Esophagus squamous epithelium (tissue), 5 donors: ENCODE results near the gene WNT5A. TPM values are rescaled to one million over a fixed set of nuclear protein-coding genes. Genes with fewer than 3 reads are reported as not detected.

Experiments used
- DNase-seq: peaks from one replicate; lab custom pipeline; 2025; lab: John Stamatoyannopoulos, UW
- H3K27ac ChIP-seq, 4 donors: fragments of 200-600 bp; sonication (generic); one replicate each; pipeline ENCODE4 v1.5.1; 2016 to 2019; ENCODE audit warnings: mild to moderate bottlenecking in 1 of 4
- H3K27me3 ChIP-seq, 4 donors: fragments of 200-600 bp; sonication (generic); 1 replicate in 3 of 4; 2 replicates in 1 of 4; pipeline versions ENCODE4 v1.5.1 to v1.6.0; 2017 to 2021; ENCODE audit warnings: antibody characterized with exemption in 1 of 4
- H3K36me3 ChIP-seq, 3 donors: fragments of 200-600 bp; sonication (generic); one replicate each; pipeline ENCODE4 v1.5.1; 2016 to 2019
- H3K4me1 ChIP-seq, 3 donors: fragments of 200-600 bp; sonication (generic); one replicate each; pipeline ENCODE4 v1.5.1; 2017 to 2019
- H3K4me3 ChIP-seq, 4 donors: fragments of 200-600 bp; sonication (generic); 1 replicate in 3 of 4; 2 replicates in 1 of 4; pipeline ENCODE4 v1.5.1; 2016 to 2019; ENCODE audit warnings: mild to moderate bottlenecking in 2 of 4, moderate library complexity in 1 of 4
- H3K9me3 ChIP-seq, 3 donors: fragments of 200-600 bp; sonication (generic); one replicate each; pipeline ENCODE4 v1.5.1; 2016 to 2019
- CTCF ChIP-seq, 6 experiments: fragments of 450-650 bp in 4 of 6; fragments of 200-600 bp in 2 of 6; sonication (generic) in 2 of 6; IDR thresholded peaks; one replicate each; pipeline ENCODE4 v1.5.1; 2016 to 2019; ENCODE audit warnings: antibody characterized with exemption in 6 of 6, mild to moderate bottlenecking in 4 of 6, moderate library complexity in 4 of 6
- POLR2A ChIP-seq, 4 donors: fragments of 450-650 bp; IDR thresholded peaks; one replicate each; pipeline ENCODE4 v1.6.1; 2017; ENCODE audit warnings: antibody characterized with exemption in 4 of 4, mild to moderate bottlenecking in 4 of 4, moderate library complexity in 3 of 4
- WGBS, 2 donors: methylation state at CpG; one replicate each; pipeline ENCODE4 v1.1.5; 2018; 5-methylcytosine and 5-hydroxymethylcytosine counted together
- intact Hi-C: fragments of 100-400 bp; cut with DNase I; formaldehyde crosslinking; loops from one replicate; pipeline ENCODE4 v1.15.0; 2022
- total RNA-seq, 4 donors: library from RNA; depleted of rRNA; stranded (reverse); fragments of >200 nt; gene quantifications; one replicate each; pipeline ENCODE4 v1.1.0, GENCODE V29; 2016
- donor health status: DM: yes; HTN: yes; CAD: no.

The WNT5A gene
- total RNA-seq, 4 donors from 2014 or later, result 15.8 to 90.4 (median 30.7) TPM

DNA sequence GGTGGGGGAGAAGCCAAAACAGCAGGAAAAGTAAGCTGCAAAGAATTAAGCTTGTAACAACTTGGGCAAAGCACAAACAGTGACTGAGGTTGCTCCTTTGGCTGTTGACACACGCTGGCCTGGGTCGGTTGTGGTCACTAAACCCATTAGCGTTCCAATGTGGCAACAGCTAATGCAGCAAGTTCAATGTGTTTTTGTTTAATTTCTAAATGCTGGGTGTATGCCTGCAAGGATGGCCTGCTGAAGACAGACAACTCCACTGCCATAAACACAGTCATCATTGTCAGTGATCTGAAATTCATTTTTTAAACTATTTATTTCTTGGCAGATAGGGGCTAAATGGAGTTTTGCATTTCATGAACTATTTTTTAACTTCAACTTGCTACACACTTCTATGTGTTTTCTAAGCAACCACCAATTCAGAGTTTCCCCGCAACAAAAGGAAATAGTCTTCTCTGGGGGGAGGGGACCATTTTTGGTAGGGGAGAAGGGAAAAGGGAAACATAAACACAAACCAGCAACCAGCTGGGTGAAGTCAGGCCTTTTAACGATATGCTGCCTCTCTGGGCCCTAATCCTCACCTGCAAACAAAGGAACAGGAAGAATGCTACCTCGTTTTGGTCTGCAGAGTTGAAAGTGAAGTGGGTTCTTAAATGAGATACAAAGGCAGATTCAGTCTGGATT, 34.8 kb upstream of the WNT5A start:
- Histone ChIP-seq H3K36me3 (no peaks in the 10 kb centered on the region), H3K27ac (no peak overlapping the region), H3K9me3 (no peaks in the 10 kb centered on the region), H3K27me3 (no peaks in the 10 kb centered on the region), H3K4me1 (peaks cover 3 to 44% (median 14%) of the 10 kb centered on the region in 3 donors), H3K4me3 (no peak overlapping the region)
- 31 to 37% methylated on average over 6 of the region's 6 CpGs for WGBS, 2 donors
- TF ChIP-seq CTCF (IDR thresholded peaks at IDR 0.05) (no peak), POLR2A (IDR thresholded peaks at IDR 0.05) (no peak)
- intact Hi-C loops, result no loop called here
- DNase-seq, result no peak

GRCh38 chr3:55521064-55521737, 34.1 kb upstream of the WNT5A start:
- Histone ChIP-seq H3K27me3 (no peaks in the 10 kb centered on the region), H3K36me3 (no peaks in the 10 kb centered on the region), H3K27ac (no peak overlapping the region), H3K9me3 (no peaks in the 10 kb centered on the region), H3K4me3 (no peak overlapping the region), H3K4me1 (peaks cover 3 to 44% (median 14%) of the 10 kb centered on the region in 3 donors)
- TF ChIP-seq CTCF (IDR thresholded peaks at IDR 0.05), result no peak
- TF ChIP-seq POLR2A (IDR thresholded peaks at IDR 0.05), result no peak
- intact Hi-C loops, result no loop called here
- 34 to 56% methylated on average over 5 to 8 of the region's 9 CpGs for WGBS, 2 donors
- no peak for DNase-seq

DNA sequence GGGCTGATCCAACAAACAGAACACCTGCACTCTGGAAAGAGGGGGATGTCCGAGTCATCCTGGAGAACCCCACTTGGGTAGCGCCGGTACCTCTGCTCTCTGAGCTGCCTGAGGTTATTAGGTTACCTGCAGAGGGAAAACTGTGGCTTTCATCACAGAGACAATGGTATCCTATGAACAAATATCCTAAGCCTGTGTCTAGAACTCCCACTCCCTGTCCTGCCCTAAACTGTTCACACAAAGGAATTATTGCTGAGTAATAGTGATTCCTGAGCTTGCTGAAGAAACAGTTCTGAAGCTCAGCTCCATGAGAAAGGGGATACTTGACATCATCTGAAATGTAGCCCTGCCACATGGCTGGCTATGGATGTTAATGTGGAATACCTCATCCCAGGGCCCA, 31.9 kb upstream of the WNT5A start:
- no peak for DNase-seq
- Histone ChIP-seq H3K27me3 (no peaks in the 10 kb centered on the region), H3K4me3 (no peak overlapping the region), H3K36me3 (no peaks in the 10 kb centered on the region), H3K27ac (no peak overlapping the region), H3K9me3 (no peaks in the 10 kb centered on the region), H3K4me1 (peaks cover 3 to 33% (median 14%) of the 10 kb centered on the region in 3 donors)
- WGBS, 2 donors, result 39 to 49% methylated on average over 3 of the region's 3 CpGs
- TF ChIP-seq POLR2A (IDR thresholded peaks at IDR 0.05) (no peak), CTCF (IDR thresholded peaks at IDR 0.05) (no peak)
- intact Hi-C loops, result no loop called here

GRCh38 chr3:55518451-55518850, 31.3 kb upstream of the WNT5A start:
- Histone ChIP-seq H3K36me3 (no peaks in the 10 kb centered on the region), H3K4me1 (peaks cover 3 to 30% (median 14%) of the 10 kb centered on the region in 3 donors), H3K9me3 (no peaks in the 10 kb centered on the region), H3K27me3 (no peaks in the 10 kb centered on the region), H3K27ac (no peak overlapping the region), H3K4me3 (no peak overlapping the region)
- TF ChIP-seq CTCF (IDR thresholded peaks at IDR 0.05) (no peak), POLR2A (IDR thresholded peaks at IDR 0.05) (no peak)
- no peak for DNase-seq
- intact Hi-C loops, result no loop called here
- WGBS, 2 donors, result 57 to 59% methylated on average over 6 of the region's 6 CpGs

DNA sequence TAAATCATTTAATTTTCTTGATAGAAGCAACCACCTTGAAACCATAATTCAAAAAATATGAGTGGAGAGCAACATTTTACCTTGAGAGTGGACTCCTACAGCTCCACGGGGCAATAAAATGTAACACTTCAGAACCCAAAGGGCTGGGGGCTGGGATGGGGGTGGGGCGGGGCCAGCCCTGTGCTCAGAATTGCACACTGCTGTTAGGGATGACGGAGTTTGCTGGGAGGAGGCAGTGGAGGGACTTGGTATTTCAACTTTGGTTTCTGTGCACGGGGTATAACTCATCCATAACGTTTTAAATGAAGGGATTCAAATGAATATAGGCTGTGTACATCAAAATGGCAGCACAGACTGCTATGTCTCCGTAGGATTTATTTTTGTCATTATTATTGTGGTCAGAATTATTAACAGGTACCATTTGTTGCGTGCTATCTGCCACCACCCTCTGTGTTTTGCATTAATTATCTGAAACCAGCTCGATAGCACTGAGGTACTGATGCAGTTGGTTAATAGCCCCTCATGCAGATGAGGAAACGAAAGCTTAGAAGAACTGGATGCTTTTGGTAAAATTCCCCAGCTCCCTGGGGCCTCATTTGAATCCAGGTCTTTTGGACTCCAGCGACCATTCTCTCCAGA, 29.4 kb upstream of the WNT5A start:
- TF ChIP-seq POLR2A (IDR thresholded peaks at IDR 0.05) (no peak), CTCF (IDR thresholded peaks at IDR 0.05) (no peak)
- no peaks in the 10 kb centered on the region for H3K9me3 ChIP-seq
- H3K4me1 ChIP-seq, result peaks cover 3 to 35% (median 9%) of the 10 kb centered on the region in 3 donors
- no peak overlapping the region for H3K4me3 ChIP-seq
- 77 to 80% methylated on average over 10 of the region's 10 CpGs for WGBS, 2 donors
- H3K27me3 ChIP-seq, result no peaks in the 10 kb centered on the region
- intact Hi-C loops, result no loop called here
- no peak for DNase-seq
- no peaks in the 10 kb centered on the region for H3K36me3 ChIP-seq
- H3K27ac ChIP-seq, result no peak overlapping the region
